Stomach (tissue), 9 donors: ENCODE data around the gene GRB10. TPM values are rescaled to one million over a fixed set of nuclear protein-coding genes. Genes with fewer than 3 reads are reported as not detected.
A peak's percentile ranks its signal among the peaks of the same experiment; 100 is the strongest.

Source experiments
- DNase-seq, 2 donors: peaks; one replicate each; pipeline versions ENCODE4 v3.0.0 to v3.0.0-alpha.2; 2013 to 2019
- H3K27ac ChIP-seq, 5 donors: fragments of 200-600 bp in 4 of 5; sonication (generic) in 4 of 5; one replicate each; pipeline ENCODE4 v1.5.1; 2013 to 2019; ENCODE audit warnings: mild to moderate bottlenecking in 1 of 5, moderate library complexity in 1 of 5
- H3K27me3 ChIP-seq, 3 donors: fragments of 200-600 bp; sonication (generic); one replicate each; pipeline ENCODE4 v1.5.1; 2017 to 2019; ENCODE audit warnings: mixed run types in 1 of 3
- H3K36me3 ChIP-seq, 4 donors: fragments of 200-600 bp; sonication (generic); 1 replicate in 3 of 4; 2 replicates in 1 of 4; pipeline ENCODE4 v1.5.1; 2016 to 2019
- H3K4me1 ChIP-seq, 4 donors: fragments of 200-600 bp; sonication (generic); one replicate each; pipeline ENCODE4 v1.5.1; 2016 to 2019
- H3K4me3 ChIP-seq, 4 donors: fragments of 200-600 bp; sonication (generic) in 3 of 4; one replicate each; pipeline ENCODE4 v1.5.1; 2016 to 2019; ENCODE audit warnings: mild to moderate bottlenecking in 1 of 4
- H3K9me3 ChIP-seq, 4 donors: fragments of 200-600 bp; sonication (generic); one replicate each; pipeline ENCODE4 v1.5.1; 2016 to 2019
- CTCF ChIP-seq, 7 experiments: fragments of 450-650 bp in 4 of 7; fragments of 200-600 bp in 3 of 7; sonication (generic) in 3 of 7; IDR thresholded peaks; one replicate each; pipeline ENCODE4 v1.5.1; 2016 to 2019; ENCODE audit warnings: antibody characterized with exemption in 7 of 7, control low read depth in 2 of 7, mild to moderate bottlenecking in 1 of 7
- EP300 ChIP-seq: sonication (generic); formaldehyde crosslinking; IDR thresholded peaks from one replicate; pipeline ENCODE4 v1.6.1; 2017; ENCODE audit warnings: antibody characterized with exemption
- POLR2A ChIP-seq, 4 donors: fragments of 450-650 bp; IDR thresholded peaks; one replicate each; pipeline ENCODE4 v1.6.1; 2016; ENCODE audit warnings: antibody characterized with exemption in 4 of 4, control low read depth in 2 of 4, mild to moderate bottlenecking in 1 of 4, moderate library complexity in 1 of 4
- POLR2AphosphoS5 ChIP-seq, 3 donors: sonication (generic); formaldehyde crosslinking; IDR thresholded peaks; one replicate each; pipeline ENCODE4 v1.6.1; 2016; ENCODE audit warnings: antibody characterized with exemption in 3 of 3
- WGBS, 5 donors: extraction: QIAGEN DNeasy Blood & Tissue Kit in 3 of 5; methylation state at CpG; one replicate each; pipeline versions ENCODE4 v1.1.5 to v1.1.7; 2013 to 2018; 5-methylcytosine and 5-hydroxymethylcytosine counted together
- intact Hi-C: fragments of 100-400 bp; cut with DNase I; formaldehyde crosslinking; loops from one replicate; pipeline ENCODE4 v1.15.1; 2023; ENCODE audit warnings: low total_unique reads
- polyA plus RNA-seq, 3 donors: library from polyadenylated mRNA; stranded (reverse); fragments of 200-250 nt; gene quantifications; one replicate each; pipeline ENCODE4 v1.2.3, GENCODE V29; 2013
- total RNA-seq, 5 donors: library from RNA; depleted of rRNA; stranded (reverse); fragments of >200 nt; gene quantifications; one replicate each; pipeline versions ENCODE4 v1.1.0 to v1.2.3, GENCODE V29; 2014 to 2016
- donor health status: healthy with polysubstance abuse.
- donor health status: Bipolar disorder and iron deficiency.
- donor health status: healthy.

Gene GRB10
- total and polyA plus RNA-seq, 8 donors, result 10.2 to 84.9 (median 49.6) TPM

DNA sequence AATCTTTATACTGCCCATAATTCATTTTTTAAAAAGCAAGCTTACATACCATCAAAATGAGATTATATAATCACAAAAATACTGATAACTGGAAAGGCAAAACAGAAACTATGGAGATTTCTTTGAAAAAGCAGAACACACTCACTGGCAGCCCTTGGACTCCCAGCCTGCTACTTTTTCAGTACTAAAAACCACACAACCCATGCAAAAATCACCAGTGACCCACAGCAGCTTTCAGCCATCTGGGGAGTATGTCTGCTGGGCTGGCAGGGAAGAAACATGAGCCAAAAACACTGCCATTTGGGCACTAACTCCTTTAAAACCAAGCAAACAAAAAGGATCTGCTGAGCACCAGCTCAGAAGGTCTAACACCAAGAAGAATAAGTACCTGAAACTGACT, 137.5 kb downstream of the GRB10 start:
- no peak for TF ChIP-seq POLR2A (IDR thresholded peaks at IDR 0.05)
- TF ChIP-seq CTCF (IDR thresholded peaks at IDR 0.05), result no peak
- TF ChIP-seq POLR2AphosphoS5 (IDR thresholded peaks at IDR 0.05), result no peak
- TF ChIP-seq EP300, result no peak

GRCh38 chr7:50644586-50644985, 138.1 kb downstream of the GRB10 start:
- H3K27ac ChIP-seq, result no peak overlapping the region
- WGBS, 5 donors, result 95 to 97% (median 96%) methylated on average over 5 of the region's 5 CpGs
- peaks cover 0 to 12% (median 2%) of the 10 kb centered on the region in 4 donors for H3K36me3 ChIP-seq
- H3K4me3 ChIP-seq, result no peak overlapping the region
- no peak for DNase-seq
- H3K27me3 ChIP-seq, result no peaks in the 10 kb centered on the region
- H3K9me3 ChIP-seq, result no peaks in the 10 kb centered on the region
- peaks cover 0 to 10% (median 7%) of the 10 kb centered on the region in 4 donors for H3K4me1 ChIP-seq
- no peak for TF ChIP-seq POLR2AphosphoS5 (IDR thresholded peaks at IDR 0.05)
- no peak for TF ChIP-seq POLR2A (IDR thresholded peaks at IDR 0.05)
- TF ChIP-seq CTCF (IDR thresholded peaks at IDR 0.05), result no peak
- no peak for TF ChIP-seq EP300
- intact Hi-C loops, result no loop called here

More for the DNA sequence above, 137.5 kb downstream of the GRB10 start:
- Histone ChIP-seq H3K27me3 (no peaks in the 10 kb centered on the region), H3K9me3 (no peaks in the 10 kb centered on the region), H3K36me3 (peaks cover 0 to 10% (median 2%) of the 10 kb centered on the region in 4 donors), H3K4me3 (no peak overlapping the region), H3K4me1 (peaks cover 0 to 10% (median 7%) of the 10 kb centered on the region in 4 donors), H3K27ac (no peak overlapping the region)
- intact Hi-C loops, result no loop called here
- DNase-seq, result no peak

- no peak overlapping the region for H3K4me3 ChIP-seq
- peaks cover 0 to 10% (median 7%) of the 10 kb centered on the region in 4 donors for H3K4me1 ChIP-seq
- H3K9me3 ChIP-seq, result no peaks in the 10 kb centered on the region
- TF ChIP-seq POLR2A (IDR thresholded peaks at IDR 0.05) (no peak), EP300 (no peak), POLR2AphosphoS5 (IDR thresholded peaks at IDR 0.05) (no peak)
- intact Hi-C loops, result no loop called here
- 92 to 98% (median 95%) methylated on average over 6 of the region's 6 CpGs for WGBS, 5 donors
- peaks cover 0 to 12% (median 2%) of the 10 kb centered on the region in 4 donors for H3K36me3 ChIP-seq
- DNase-seq, result no peak
- no peaks in the 10 kb centered on the region for H3K27me3 ChIP-seq
- H3K27ac ChIP-seq, result no peak overlapping the region
These were observed 138.6 kb downstream of the GRB10 start for GRCh38 chr7:50644114-50644513.

DNA sequence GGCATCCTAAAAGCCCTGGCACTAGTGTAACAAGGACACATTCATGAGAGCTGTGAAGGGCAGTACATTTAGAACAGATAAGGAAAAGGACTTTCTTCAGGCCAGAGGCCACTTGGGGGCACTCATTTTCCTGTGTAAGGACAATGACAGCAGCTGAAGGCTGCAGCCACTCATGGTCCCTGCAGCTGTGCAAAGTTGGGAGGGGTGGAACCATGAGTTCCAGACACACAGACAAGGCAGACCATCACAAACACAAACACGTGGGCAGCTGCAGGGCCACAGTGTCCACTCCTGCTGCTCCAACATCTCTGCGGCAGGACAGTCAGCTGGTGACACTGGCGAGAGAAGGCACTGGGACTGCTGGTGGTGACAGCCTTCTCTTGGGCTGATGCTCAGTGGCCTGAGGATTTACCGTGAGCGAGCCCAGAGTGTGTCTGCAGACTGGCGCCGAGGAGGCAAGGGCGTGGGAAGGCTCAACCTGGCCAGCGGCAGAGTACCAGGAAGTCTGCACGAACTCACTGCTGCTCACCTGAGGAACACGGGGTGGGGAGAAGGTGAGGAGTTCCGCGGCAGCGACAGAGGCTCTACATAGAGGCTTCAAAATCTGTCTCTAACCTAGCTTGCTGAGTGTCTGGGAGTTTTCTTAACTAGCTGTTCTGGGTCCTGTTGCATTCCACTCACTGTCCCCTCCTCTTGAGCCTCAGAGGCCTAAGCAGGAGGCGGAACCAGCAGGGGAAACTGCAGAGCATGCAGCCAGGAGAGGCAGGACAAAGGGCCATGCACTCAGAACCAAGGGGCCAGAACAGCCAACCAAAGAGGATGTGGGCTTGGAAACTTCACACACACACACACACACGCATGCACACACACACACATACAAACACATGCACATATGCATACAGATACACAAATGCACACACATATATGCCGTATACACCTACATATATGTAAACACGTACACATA, 141.0 kb downstream of the GRB10 start:
- Histone ChIP-seq H3K4me1 (peaks cover 0 to 12% (median 7%) of the 10 kb centered on the region in 4 donors), H3K36me3 (peaks cover 0 to 12% (median 2%) of the 10 kb centered on the region in 4 donors), H3K9me3 (no peaks in the 10 kb centered on the region), H3K27ac (no peak overlapping the region), H3K27me3 (no peaks in the 10 kb centered on the region), H3K4me3 (no peak overlapping the region)
- TF ChIP-seq POLR2A (IDR thresholded peaks at IDR 0.05) (no peak), EP300 (no peak), CTCF (IDR thresholded peaks at IDR 0.05) (no peak), POLR2AphosphoS5 (IDR thresholded peaks at IDR 0.05) (no peak)
- intact Hi-C loops, result no loop called here
- peak in 1 of 2 donors; percentile 54 for DNase-seq
- 68 to 86% (median 77%) methylated on average over 9 to 18 of the region's 18 CpGs for WGBS, 5 donors
